ENCODE data around the gene KIF20B.

GRCh38 chr10:89813546-89813945 lies 112.2 kb downstream of the KIF20B start:
- TF ChIP-seq CTCF (IDR thresholded peaks at IDR 0.05) (no peak), POLR2A (IDR thresholded peaks at IDR 0.05) (no peak)
